Superior temporal gyrus (tissue), 1 donor: ENCODE results near the gene IGFBP2.
A peak's percentile ranks its signal among the peaks of the same experiment; 100 is the strongest.

Experiments used
- DNase-seq: peaks from one replicate; pipeline ENCODE4 v3.0.0-alpha.2; 2016; ENCODE audit errors: extremely low spot score

Gene IGFBP2

DNA sequence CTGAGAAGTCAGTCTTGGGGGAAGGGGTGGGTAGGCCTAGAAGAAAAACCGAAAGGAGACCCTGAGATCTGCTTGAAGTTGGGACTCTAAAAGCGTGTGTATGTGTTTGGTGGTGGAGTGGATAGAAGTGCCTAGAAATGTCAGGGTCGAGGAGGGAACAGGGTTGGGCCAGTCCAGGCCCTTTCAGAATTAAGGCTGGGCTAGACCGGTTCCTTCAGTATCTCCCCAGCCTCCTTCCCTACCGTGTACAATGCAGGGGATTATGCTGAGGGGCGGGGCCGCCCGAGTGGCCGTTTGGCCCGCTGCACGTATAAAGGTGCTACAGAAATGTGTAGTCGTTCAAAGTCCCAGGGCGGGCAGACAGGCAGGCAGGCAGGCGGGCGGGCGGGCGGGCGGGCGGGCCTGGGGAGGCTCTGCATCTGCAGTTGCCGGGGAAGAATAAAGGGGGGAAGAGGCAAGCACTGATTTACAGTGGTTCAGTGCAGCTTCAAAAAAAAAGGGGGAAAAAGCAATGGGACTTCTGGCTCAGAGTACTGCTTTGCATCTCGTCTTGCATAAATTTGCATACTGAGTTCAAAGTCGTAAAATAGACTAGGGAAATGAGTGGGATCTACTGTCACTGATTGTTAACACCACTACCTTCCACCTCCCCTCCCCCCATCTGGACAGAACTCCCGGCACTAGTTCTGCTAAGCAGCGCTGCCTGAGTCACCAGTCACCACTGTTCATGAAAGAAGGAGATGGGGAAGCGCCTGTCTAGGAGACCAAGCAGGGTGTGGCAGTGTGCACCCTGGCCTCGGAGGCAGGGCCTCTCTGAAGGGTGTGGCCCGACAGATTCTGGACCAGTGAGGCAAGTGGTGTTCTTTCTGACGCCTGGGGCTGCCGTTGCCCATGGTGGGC, 3.6 kb downstream of the IGFBP2 start:
- peak; percentile 32 for DNase-seq

DNA sequence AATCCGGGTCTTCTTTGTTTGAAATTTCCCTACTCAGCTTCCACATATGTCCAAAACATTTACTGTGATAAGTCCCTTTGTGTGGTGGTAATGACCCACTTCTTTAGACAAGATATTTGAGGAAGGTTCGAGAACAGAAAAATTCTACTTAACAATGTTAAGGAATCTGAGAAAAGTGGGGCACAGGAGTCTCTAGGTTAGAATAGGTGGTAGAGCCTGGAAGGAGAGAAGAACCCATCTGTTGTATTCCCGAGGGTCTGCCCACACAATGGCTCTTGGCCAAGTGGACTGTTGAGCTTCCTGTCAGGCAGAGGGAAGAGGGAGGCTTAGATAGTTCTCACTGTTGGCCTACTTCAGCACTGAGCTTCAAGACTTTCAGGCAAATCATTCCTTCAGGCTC, 4.3 kb downstream of the IGFBP2 start:
- DNase-seq, result no peak

DNA sequence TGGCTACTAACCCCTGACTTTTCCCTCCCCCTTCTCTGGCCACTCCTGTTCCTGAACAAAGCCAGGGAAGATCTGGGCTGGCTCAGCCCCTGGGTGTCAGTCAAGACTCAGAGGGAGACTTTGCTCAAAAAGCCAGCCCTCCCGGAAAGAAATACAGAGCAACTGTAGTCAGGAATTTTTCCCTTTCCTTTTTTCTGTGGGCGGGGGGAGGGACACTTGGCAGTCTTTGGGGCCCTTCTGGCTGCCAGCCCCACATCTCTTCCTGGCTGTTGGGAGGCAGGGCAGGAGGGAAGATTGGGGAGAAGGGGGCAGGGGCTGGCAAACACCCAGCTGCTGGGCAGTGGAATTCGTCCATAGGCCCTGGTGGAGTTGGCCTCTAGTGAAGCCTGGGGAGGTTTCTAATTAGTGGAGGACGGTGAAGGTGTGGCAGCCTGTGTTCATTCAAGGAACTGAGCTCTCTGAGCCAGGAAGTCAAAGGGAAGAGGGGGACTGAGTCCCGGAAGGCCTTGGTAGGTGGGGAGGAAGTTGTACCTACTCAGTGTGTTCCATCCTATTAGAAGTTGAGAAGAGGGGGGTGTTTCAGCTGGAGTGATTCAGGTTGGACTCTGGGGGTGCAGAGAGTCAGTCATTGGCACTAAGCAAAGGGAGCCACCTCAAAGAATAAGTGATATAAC, 10.9 kb downstream of the IGFBP2 start:
- DNase-seq, result no peak

DNA sequence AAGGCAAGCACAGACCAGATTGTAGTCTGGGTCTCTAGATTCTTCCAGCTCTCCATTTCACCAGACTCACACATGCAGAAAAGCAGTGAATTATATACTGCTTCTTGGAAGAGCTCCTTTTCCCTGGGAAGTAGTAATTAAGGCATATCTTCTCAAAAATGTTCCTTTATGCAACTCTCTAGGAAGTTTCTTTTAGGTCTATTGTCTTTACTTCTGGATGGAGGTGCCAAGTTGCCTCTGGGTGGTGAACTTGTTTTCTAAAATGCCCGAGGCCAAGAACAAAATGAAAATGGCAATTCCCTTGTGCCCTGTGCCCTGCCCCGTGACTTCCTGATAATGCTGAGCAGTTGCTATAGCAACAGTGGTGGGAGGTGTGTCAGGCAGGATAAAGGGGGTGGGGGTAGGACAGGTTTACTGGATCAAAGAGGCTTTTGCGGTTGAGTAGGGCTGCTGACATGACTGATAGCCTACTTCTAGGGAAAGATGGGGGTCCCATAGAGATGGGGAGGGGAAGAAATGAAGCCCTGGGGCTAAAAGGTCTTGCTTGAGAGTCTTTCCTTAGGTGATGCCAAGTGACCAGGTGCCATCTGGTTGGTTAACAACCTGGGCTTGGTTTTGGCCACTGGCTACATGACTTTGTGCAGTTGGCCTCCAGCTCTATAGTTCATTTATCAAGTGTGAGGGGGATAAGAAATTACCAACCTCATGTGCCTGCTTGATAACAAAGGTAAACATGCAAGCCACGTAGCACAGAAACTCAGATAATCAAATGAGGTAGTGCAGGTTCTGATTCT, 11.8 kb downstream of the IGFBP2 start:
- DNase-seq, result no peak

DNA sequence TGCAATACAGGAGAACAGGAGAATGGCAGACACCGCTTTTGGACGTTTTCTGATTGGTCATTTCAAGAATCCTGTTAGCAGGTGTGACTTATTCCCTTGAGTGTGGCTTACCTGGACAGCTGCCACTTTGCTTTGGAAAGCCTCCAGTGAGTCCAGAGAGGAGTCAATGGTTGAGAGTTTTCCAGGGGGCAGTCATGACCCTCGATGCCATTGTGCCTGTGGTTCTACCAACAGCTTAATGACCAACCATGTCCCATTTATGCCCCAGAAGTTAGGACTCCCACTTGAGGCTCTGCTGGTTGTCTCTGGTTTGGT, 12.4 kb downstream of the IGFBP2 start:
- DNase-seq, result no peak

DNA sequence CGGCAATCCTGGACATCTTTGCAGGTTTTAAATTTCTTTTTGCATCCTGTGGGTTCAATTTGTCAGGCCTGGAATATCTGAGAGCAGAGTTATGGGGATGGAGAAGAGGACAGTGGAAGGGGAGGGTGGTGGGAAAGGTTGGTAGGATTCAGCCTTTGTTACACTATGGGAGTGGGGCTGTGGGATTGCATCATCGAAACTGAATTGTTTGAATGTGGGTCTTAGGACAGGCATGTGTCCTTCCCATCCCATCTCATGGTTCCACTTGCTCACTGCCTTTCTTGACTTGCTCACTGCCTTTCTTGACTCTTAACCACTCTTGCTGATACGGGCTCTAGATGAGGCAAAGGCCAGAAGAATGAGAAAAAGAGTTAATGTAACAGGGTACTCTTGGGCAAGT, 12.9 kb downstream of the IGFBP2 start:
- no peak for DNase-seq

DNA sequence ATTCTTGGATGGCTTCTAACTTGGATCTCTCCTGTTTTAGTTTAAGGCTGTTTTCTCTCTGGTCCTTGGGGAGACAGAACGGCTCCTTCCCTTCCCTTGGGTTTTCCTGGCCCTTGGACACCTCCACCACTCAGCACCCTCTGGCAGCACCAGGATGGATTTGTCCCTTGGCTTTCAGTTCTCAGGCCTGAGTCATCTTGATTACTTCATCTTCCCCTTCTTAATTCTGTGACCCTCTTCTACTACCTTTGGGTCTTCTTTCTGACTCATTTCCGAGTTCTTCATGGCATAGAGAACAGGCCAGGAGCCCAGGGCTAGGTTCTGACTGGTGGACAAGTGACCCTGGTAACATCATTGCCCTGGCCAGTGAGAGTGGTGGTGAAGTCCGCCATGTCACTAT, 14.9 kb downstream of the IGFBP2 start:
- DNase-seq, result no peak

DNA sequence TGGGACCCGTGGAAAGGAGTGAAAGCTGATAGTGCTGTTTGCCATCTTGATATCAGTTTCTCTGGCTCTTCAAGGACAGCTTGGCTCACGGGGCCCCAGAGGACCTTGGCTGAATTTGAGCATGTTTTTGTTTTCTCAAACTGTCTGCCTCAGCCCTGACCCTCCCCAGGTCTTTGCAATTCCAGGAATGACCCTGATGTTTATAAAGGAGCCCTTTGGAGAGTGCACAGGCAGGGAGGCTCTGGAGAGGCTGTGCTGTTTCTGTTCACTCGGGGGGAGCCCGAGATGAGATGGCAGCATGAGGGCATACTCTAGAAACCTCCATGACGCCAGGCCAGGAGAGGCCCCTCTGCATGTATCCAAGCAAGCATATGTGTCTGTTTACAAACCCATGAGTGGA, 16.4 kb downstream of the IGFBP2 start:
- DNase-seq, result no peak

DNA sequence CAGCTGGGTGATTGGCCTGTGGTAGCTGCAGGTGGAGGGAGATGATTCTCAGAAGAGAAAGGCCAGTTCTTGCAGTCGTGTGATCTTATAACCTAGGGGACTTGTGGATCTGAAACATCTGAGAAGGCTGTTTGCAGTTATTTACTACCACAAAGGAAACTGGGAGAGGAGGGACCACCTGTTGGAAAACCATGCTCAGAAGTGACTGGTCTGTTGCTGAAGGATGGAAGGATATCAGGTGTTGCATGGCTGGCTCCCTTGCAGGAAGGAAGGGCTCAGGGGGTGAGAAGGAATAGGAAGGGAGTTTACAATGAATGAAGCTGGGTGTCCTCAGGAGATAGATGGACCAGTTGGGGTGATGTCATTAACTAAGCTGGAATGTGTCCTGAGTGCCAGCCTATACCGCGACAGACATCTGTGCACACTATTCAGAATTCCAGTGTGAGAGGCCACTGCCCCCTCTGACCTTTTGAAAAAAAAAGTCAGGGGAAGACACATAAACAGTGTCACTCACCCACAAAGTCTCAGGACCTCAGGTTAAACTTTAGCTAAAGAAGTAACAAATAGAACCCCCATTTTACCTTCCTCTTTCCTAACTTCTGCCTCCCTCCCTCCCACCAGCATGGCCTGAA, 17.5 kb downstream of the IGFBP2 start:
- no peak for DNase-seq

DNA sequence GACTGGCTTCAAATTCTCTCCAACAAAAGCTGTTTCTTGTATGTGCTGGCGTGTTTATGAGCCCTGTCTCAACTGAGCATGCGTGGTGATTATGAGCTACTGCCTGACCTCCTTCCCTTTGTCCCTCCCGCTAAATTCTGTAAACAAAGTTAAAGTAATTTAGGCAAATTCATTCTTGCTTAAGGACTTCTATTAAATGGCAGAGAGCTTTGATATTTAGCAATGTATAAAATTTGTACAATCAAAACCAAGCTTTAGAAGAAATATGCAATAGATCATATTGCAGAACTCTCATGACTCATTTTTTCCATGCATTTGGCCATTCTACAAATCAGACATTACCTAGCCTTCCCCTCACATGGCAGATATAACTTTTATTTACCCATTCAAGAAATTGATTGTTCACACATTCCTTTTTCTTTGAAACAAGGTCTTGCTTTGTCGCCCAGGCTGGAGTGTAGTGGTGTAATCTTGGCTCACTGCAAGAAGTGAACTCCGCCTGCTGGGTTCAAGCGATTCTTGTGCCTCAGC, 18.2 kb downstream of the IGFBP2 start:
- no peak for DNase-seq

DNA sequence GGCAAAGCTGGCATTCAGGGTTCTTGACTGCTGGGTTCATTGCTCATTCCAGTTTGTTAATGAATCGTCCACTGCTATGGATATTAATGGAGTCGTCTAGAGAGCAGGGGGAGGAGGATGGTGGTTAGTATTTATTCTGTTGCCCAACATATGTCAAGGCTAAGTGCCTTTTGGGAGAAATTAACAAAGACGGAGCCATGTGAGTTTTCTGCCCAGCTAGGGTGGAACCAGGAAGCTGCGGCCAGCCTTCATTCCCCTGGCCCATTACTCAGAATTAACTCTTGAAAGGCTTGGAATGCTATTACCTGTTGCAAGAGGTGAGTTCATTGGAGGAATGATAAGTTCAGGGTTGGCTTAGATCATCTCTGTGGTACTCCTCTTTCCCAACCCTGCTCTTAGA, 19.3 kb downstream of the IGFBP2 start:
- no peak for DNase-seq

DNA sequence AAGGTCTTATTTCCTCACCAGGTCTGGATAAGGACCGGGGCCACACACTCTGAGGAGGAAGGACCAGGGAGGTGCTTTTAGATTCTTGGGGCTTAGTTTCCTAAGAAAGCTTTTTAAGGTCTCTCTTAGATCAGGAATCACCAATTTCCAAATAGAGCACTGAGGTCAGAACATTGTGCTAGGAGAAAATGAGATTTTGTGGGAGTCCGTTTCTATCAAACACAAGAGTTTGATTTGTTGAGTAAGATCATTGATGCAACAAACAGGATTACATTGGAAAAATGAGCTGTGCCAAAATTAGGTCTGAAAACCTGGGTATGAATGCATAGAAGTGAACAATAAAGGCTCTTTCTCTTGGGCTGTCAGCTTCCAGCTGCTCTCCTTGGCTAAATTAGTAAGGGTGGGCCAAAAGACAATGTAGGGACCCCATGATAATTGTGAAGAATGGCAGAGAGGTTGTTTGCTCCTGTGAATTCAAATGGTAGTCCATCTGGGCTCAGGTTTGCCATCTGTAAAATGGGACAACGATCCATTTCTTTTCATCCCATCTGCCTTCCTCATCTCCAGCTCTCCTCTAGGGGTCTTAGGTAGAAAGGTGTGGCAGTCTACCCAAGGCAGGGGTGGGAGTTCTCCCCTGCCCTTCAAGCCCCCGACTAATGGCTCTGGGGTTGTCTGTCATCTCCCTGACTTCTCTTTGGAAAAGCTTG, 20.0 kb downstream of the IGFBP2 start:
- no peak for DNase-seq

DNA sequence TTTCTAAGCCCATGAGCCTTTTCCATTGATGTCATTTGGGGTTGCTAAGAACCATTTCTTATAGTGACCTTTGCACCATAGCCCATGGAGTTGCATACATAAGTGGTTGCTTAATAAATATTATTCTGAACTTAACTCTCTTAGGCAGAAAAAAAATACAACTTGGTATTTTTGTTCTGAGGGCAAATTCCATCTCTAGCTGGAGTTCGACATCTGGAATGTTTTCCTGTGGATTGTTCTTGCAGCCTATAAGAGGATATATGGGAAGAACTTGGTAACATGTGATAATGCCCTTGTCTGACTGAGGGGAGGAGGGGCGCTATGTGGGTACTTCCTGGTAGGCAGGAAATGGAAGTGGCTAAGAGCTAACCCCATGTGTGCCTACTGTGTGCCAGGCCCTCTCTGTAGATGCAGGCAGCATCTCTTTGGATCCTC, 20.7 kb downstream of the IGFBP2 start:
- no peak for DNase-seq

DNA sequence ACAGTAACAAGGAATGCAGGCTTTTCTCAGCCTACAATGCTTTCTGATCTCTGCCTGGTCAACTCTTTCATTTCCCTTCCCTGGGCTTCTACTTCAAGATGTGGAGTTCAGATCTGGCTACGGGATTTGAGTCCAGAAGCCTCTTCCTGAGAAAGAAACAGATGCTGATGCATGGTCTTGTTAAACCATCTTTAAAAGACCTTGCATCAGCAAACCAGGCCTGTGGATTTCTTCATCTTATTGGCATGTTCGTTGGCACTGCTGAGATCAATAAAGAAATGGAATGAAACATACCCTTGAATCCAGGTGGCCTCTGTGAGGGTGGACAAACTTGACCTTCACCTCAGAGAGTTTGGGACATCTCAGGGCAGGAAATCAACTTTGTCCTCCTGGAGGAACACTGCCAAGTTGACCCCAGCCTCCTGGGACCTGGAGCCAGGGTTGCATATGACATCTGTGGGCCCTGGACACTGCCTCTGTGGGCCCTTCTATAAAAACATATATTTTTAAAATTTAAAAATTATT, 21.4 kb downstream of the IGFBP2 start:
- DNase-seq, result no peak

DNA sequence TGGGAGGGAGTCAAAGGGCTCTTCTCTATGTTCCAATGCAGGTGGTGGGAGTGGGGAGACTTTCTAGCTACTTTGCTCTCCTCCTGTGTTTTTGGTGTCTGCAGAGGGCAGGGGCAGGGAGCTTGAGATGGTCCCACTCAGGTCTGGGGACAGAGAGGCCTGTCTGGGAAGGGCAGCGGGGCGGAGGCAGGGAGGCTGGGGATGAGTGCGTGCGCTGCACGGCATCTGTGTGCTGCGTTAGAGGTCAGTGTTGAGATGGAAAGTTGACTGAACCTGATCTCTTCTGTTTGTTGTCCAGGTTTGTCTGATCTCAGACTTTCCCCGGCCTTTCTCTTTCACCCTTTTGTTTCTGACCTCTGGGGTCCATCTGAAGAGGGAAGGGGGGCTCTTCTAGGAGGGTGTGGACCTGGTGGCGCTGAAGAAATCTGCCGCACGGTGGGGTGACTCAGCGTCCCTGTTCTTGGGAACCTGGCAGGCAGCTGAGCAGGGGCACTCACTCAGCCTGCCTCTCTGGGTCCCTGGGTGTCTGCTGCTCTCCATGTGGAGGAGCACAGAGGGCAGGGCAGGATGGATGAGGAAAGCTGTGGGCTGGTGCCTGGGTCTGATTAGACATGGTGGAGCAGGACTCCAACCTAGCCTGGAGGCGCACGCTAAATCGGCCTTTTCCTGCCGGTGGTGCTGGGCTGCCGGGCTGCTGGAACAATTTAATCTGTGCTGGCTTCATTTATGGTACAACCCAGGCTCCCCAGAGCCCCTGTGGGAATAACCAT, 24.1 kb downstream of the IGFBP2 start:
- DNase-seq, result no peak

DNA sequence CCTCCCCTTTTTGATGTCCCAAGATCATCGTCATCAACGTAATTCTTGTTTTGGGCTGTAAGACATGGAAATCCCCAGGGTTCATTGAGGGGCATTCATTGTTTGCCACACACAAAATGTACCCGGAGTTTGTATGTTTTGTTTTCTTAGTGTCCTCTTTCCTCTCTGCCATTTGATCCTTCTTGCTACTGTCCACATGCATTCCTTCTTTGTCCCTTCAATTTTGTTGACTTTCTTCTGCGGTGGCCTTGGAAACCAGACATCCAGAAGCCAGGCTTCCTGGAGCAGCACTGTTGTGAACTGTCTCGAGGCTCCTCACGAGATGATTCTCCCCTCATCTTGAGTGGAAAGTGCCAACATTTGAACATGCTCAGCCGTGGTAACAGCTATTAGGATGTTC, 24.8 kb downstream of the IGFBP2 start:
- DNase-seq, result no peak

DNA sequence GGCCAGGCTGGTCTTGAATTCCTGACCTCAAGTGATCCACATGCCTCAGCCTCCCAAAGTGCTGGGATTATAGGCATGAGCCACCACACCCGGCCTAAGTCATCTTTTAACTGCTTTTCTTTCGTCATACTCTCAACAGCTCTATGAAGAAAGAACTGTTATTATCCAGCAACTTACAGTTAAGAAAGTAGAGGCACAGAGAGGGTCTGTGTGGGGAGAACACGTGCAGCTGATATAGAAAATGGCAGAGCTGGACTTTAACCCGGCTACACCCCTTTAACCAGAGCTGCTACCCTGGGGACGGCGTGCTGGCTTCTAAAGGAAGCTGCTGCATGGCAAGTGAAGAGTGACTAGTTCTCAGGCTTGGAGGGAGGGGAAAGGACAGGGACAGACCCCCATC, 25.5 kb downstream of the IGFBP2 start:
- DNase-seq, result no peak

DNA sequence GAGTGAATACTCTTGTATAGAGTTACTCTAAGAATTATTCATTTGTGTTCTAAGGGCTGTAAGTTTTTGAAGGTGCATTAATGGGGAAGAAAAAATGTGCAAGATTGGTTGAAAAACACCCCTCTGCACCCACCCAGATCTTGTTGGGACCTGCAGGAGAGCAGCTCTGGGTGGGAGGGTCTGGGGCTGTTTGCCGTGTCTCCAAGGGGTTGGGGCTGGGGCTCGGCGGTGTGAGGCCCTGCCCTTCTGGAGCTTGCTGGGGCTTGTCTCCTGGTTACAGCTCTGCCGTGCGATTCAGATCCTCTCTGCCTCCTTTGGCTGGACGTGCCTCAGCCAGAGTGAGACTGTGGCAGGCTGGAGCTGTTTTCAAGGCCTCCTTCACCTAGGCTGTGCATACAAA, 26.1 kb downstream of the IGFBP2 start:
- DNase-seq, result no peak

DNA sequence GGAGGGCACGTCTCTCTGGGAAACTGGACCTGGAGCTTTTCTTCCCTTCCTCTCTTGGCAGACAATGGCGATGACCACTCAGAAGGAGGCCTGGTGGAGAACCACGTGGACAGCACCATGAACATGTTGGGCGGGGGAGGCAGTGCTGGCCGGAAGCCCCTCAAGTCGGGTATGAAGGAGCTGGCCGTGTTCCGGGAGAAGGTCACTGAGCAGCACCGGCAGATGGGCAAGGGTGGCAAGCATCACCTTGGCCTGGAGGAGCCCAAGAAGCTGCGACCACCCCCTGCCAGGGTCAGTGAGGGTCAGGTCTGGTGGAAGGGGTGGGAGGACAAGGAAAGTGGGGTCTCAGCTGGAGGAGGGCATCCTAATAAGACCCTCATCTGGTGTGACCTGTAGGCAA, 27.3 kb downstream of the IGFBP2 start:
- DNase-seq, result no peak

DNA sequence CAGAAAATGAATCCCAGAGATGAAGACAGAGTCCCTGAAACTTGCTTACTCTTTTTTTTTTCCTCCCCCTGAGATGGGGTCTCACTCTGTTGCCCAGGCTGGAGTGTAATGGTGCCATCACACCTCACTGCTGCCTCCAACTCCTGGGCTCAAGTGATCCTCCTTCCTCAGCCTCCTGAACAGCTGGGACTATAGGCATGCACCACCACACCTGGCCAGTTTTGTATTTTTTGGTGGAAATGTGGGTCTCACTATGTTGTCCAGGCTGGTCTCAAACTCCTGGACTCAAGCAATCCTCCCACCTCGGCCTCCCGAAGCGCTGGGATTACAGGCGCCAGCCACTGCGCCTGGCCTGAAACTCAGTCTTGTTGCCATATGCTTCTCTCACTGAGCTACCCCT, 27.8 kb downstream of the IGFBP2 start:
- DNase-seq, result no peak
